IMR-90 (cell line): ENCODE data around the gene DIPK1B. TPM values are rescaled to one million over a fixed set of nuclear protein-coding genes. Genes with fewer than 3 reads are reported as not detected.

ENCODE experiments used
- ATAC-seq: fragments of 200-7000 bp; cut with Tn5 transposase; 2 replicates; pipeline ENCODE4 v1.9.1; 2020; ENCODE audit warnings: low read depth, mild to moderate bottlenecking, moderate library complexity
- BruUV-seq: library from RNA; stranded (reverse); fragments of 400-500 nt; replicated peaks from 2 replicates; lab custom pipeline; 2021; lab: Mats Ljungman, UMichigan
- CTCF ChIA-PET: fragments of 300-600 bp; formaldehyde crosslinking; extraction: SDS; loops from one replicate; lab custom pipeline; 2021; ENCODE audit warnings: antibody characterized with exemption; lab: Yijun Ruan, JAX
- POLR2A ChIA-PET: fragments of 300-600 bp; sonication (Branson Sonifier 250); formaldehyde crosslinking; loops from one replicate; lab custom pipeline; 2022; ENCODE audit warnings: antibody characterized with exemption; ENCODE audit not compliant: unreplicated experiment; lab: Charles Lee
- DNase-seq: peaks from one replicate; pipeline ENCODE4 v3.0.0; 2013
- H2AFZ ChIP-seq: replicated peaks from 2 replicates; pipeline ENCODE3; 2013; ENCODE audit warnings: low read length, mild to moderate bottlenecking; ENCODE audit not compliant: poor library complexity
- H2AK5ac ChIP-seq: 2 replicates; pipeline ENCODE4 v1.6.1; 2013; ENCODE audit warnings: low read depth, low read length, inconsistent platforms
- H2AK9ac ChIP-seq: replicated peaks from 2 replicates; pipeline ENCODE3; 2013; ENCODE audit warnings: mild to moderate bottlenecking, low read depth, low read length, moderate library complexity; ENCODE audit not compliant: poor library complexity
- H2BK120ac ChIP-seq: 2 replicates; pipeline ENCODE4 v1.6.1; 2013; ENCODE audit warnings: low read depth, low read length, inconsistent platforms
- H2BK15ac ChIP-seq: 3 replicates; pipeline ENCODE4 v1.6.1; 2013; ENCODE audit warnings: low read depth, low read length, inconsistent platforms
- H2BK20ac ChIP-seq: 2 replicates; pipeline ENCODE4 v1.6.1; 2013; ENCODE audit warnings: low read depth, mild to moderate bottlenecking, inconsistent platforms, low read length, moderate library complexity
- H2BK5ac ChIP-seq: 2 replicates; pipeline ENCODE4 v1.6.1; 2013; ENCODE audit warnings: mild to moderate bottlenecking, low read depth, low read length, inconsistent platforms; ENCODE audit not compliant: poor library complexity, severe bottlenecking
- H3K14ac ChIP-seq: replicated peaks from 2 replicates; pipeline ENCODE4 v1.6.1; 2013; ENCODE audit warnings: low read depth, low read length, inconsistent platforms
- H3K18ac ChIP-seq: 2 replicates; pipeline ENCODE4 v1.6.1; 2013; ENCODE audit warnings: low read depth, low read length, control low read depth
- H3K23ac ChIP-seq: 2 replicates; pipeline ENCODE4 v1.6.1; 2013; ENCODE audit warnings: low read depth, low read length, inconsistent platforms
- H3K27ac ChIP-seq: 2 replicates; pipeline ENCODE4 v1.5.1; 2013; ENCODE audit warnings: mild to moderate bottlenecking, control low read depth, low read length; ENCODE audit not compliant: insufficient read depth
- H3K27me3 ChIP-seq: 2 replicates; pipeline ENCODE4 v1.6.1; 2013; ENCODE audit warnings: low read length; ENCODE audit not compliant: control insufficient read depth, insufficient read depth
- H3K36me3 ChIP-seq: 2 replicates; pipeline ENCODE4 v1.6.1; 2013; ENCODE audit warnings: low read length, mixed read lengths; ENCODE audit not compliant: control insufficient read depth, insufficient read depth
- H3K4ac ChIP-seq: 2 replicates; pipeline ENCODE4 v1.6.1; 2013; ENCODE audit warnings: low read depth, low read length, inconsistent platforms
- H3K4me1 ChIP-seq: 2 replicates; pipeline ENCODE4 v1.6.1; 2013; ENCODE audit warnings: low read length, mixed read lengths; ENCODE audit not compliant: control insufficient read depth, insufficient read depth
- H3K4me2 ChIP-seq: 2 replicates; pipeline ENCODE4 v1.6.1; 2013; ENCODE audit warnings: low read depth, mild to moderate bottlenecking, control low read depth, low read length, moderate library complexity
- H3K4me3 ChIP-seq: 2 replicates; pipeline ENCODE4 v1.5.1; 2013; ENCODE audit warnings: low read depth, mild to moderate bottlenecking, control low read depth, low read length, moderate library complexity; ENCODE audit not compliant: insufficient read depth
- H3K56ac ChIP-seq: 2 replicates; pipeline ENCODE4 v1.6.1; 2013; ENCODE audit warnings: low read length, inconsistent platforms; ENCODE audit not compliant: insufficient read depth; ENCODE audit errors: extremely low read depth
- H3K79me1 ChIP-seq, 2 experiments: 2 replicates each; pipeline ENCODE4 v1.6.1; 2013; ENCODE audit warnings: low read length in 2 of 2, inconsistent platforms in 1 of 2, low read depth in 1 of 2
- H3K9ac ChIP-seq: 2 replicates; pipeline ENCODE4 v1.6.1; 2013; ENCODE audit warnings: low read depth, low read length, control low read depth
- H3K9me1 ChIP-seq: 2 replicates; pipeline ENCODE4 v1.6.1; 2013; ENCODE audit warnings: low read length, inconsistent platforms; ENCODE audit not compliant: insufficient read depth
- H3K9me3 ChIP-seq: 2 replicates; pipeline ENCODE4 v1.6.1; 2013; ENCODE audit warnings: low read length; ENCODE audit not compliant: control insufficient read depth, insufficient read depth
- H4K20me1 ChIP-seq: 2 replicates; pipeline ENCODE4 v1.6.1; 2013; ENCODE audit warnings: low read length, inconsistent platforms; ENCODE audit not compliant: insufficient read depth
- H4K5ac ChIP-seq: 2 replicates; pipeline ENCODE4 v1.6.1; 2013; ENCODE audit warnings: mild to moderate bottlenecking, low read depth, low read length, control low read depth
- H4K8ac ChIP-seq, 2 experiments: 2 replicates each; pipeline ENCODE4 v1.6.1; 2013; ENCODE audit warnings: low read depth in 2 of 2, low read length in 2 of 2, control low read depth in 1 of 2, inconsistent platforms in 1 of 2
- H4K91ac ChIP-seq: 2 replicates; pipeline ENCODE4 v1.6.1; 2013; ENCODE audit warnings: low read depth, low read length, inconsistent platforms; ENCODE audit not compliant: insufficient read depth
- BHLHE40 ChIP-seq: fragments of 150-350 bp; IDR thresholded peaks from 2 replicates; pipeline ENCODE4 v1.6.1; 2016; ENCODE audit warnings: mild to moderate bottlenecking, low read depth, low read length
- MAZ ChIP-seq: IDR thresholded peaks from 2 replicates; pipeline ENCODE4 v1.6.1; 2012; ENCODE audit warnings: low read depth, mild to moderate bottlenecking, low read length, improper control_type of control experiment, moderate library complexity, borderline replicate concordance
- MXI1 ChIP-seq: IDR thresholded peaks from 2 replicates; pipeline ENCODE4 v1.6.1; 2012; ENCODE audit warnings: low read depth, mild to moderate bottlenecking, low read length, moderate library complexity, borderline replicate concordance
- RCOR1 ChIP-seq: IDR thresholded peaks from 2 replicates; pipeline ENCODE4 v1.6.1; 2012; ENCODE audit warnings: mild to moderate bottlenecking, low read length, improper control_type of control experiment; ENCODE audit not compliant: insufficient replicate concordance
- WGBS, 2 experiments: methylation state at CpG; one replicate each; pipeline versions ENCODE4 v1.1.5 to v1.1.7; 2013; ENCODE audit warnings: missing lambda C conversion rate in 2 of 2; ENCODE audit not compliant: insufficient read length in 1 of 2; ENCODE audit errors: extremely low coverage in 2 of 2; 5-methylcytosine and 5-hydroxymethylcytosine counted together
- dilution Hi-C: fragments of 300-500 bp; cut with HindIII; formaldehyde crosslinking; loops from one replicate; pipeline ENCODE4 v1.14.3; 2018; ENCODE audit warnings: low sequenced_read_pairs; ENCODE audit not compliant: unreplicated experiment
- in situ Hi-C: fragments of 300-500 bp; cut with MboI; formaldehyde crosslinking; loops from 3 replicates; pipeline ENCODE4 v1.14.3; 2019; ENCODE audit warnings: low sequenced_read_pairs, inconsistent platforms, mixed read lengths
- intact Hi-C: fragments of 100-400 bp; cut with micrococcal nuclease; formaldehyde crosslinking; loops from 2 replicates; pipeline ENCODE4 v1.10.0; 2022
- polyA plus RNA-seq, 3 experiments: library from polyadenylated mRNA; depleted of rRNA; stranded (reverse); fragments of >200 nt; gene quantifications; 2 replicates each; pipeline ENCODE4 v1.2.3, GENCODE V29; 2012; ENCODE audit warnings: low replicate concordance in 1 of 3
- total RNA-seq: library from RNA; depleted of rRNA; stranded (reverse); fragments of >200 nt; gene quantifications from 2 replicates; pipeline ENCODE4 v1.2.3, GENCODE V29; 2012

Gene DIPK1B
- total and polyA plus RNA-seq, 2 of the 4 experiments (the other 2 are of a cell fraction), result 3.4 to 7.1 TPM

DNA sequence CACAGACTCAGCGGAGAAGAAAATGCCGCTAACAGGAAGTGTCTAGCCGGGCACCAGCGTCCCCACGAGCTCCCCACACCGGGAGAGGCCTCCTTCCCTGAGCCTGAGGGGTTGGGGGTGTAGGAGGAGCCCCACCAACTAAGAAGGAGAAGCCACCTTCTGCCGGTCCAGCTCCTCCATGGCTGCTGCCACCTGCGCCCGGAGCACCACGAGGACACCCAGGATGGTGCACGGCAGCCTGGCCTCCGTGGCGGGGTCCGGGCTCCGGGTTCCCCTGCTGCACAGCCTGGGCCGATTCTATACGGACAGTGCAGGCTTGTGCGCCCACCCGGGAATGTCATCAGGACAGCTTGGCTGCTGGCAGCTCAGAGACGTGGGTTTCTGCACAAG lies 45.4 kb downstream of the DIPK1B start:
- no peak overlapping the region for H2BK15ac ChIP-seq
- H3K9ac ChIP-seq, result no peak overlapping the region
- BruUV-seq, result no TSS peak
- no peak overlapping the region for H3K27ac ChIP-seq
- H2BK120ac ChIP-seq, result no peak overlapping the region
- H3K4ac ChIP-seq, result no peak overlapping the region
- 87% methylated on average over 13 of the region's 20 CpGs; no CpG with 5 or more reads in 1 of the 2 experiments for WGBS, 2 experiments
- H3K9me1 ChIP-seq, result no peaks in the 10 kb centered on the region
- intact Hi-C loops (no loop called here), dilution Hi-C loops (no loop called here), in situ Hi-C loops (no loop called here)
- no peak overlapping the region for H2BK5ac ChIP-seq
- no peak overlapping the region for H3K14ac ChIP-seq
- no peak overlapping the region for H4K5ac ChIP-seq
- ATAC-seq (no peak), DNase-seq (no peak)
- no peak overlapping the region for H3K23ac ChIP-seq
- no peaks in the 10 kb centered on the region for H4K20me1 ChIP-seq
- ChIA-PET POLR2A (no interaction called here), CTCF (interaction anchor here (0.8 kb wide), 1 partner anchor 22 kb away, joined by 7 read pairs; no protein-coding TSS in a partner anchor)
- H3K4me2 ChIP-seq, result no peak overlapping the region
- no peak overlapping the region for H3K4me3 ChIP-seq
- no peak overlapping the region for H3K18ac ChIP-seq
- H3K9me3 ChIP-seq, result peaks cover 12% of the 10 kb centered on the region
- H3K27me3 ChIP-seq, result peaks cover 6% of the 10 kb centered on the region
- H2AK9ac ChIP-seq, result no peak overlapping the region
- no peak for TF ChIP-seq RCOR1
- TF ChIP-seq BHLHE40, result no peak
- no peak for TF ChIP-seq MAZ
- TF ChIP-seq MXI1, result no peak
- no peaks in the 10 kb centered on the region for H3K4me1 ChIP-seq
- H2AFZ ChIP-seq, result no peak overlapping the region
- H2AK5ac ChIP-seq, result no peak overlapping the region
- H4K91ac ChIP-seq, result no peak overlapping the region
- no peak overlapping the region for H3K56ac ChIP-seq
- no peak overlapping the region for H2BK20ac ChIP-seq
- H3K79me1 ChIP-seq, result no peaks in the 10 kb centered on the region
- H4K8ac ChIP-seq, result no peak overlapping the region
- H3K36me3 ChIP-seq, result no peaks in the 10 kb centered on the region
